Loucy (cell line): ENCODE measurements around the gene CAPN1.
A peak's percentile ranks its signal among the peaks of the same experiment; 100 is the strongest.

Source experiments
- H2AFZ ChIP-seq: fragments of 200-600 bp; sonication (generic); 2 replicates; pipeline ENCODE4 v1.6.0; 2016; ENCODE audit warnings: antibody characterized with exemption, mild to moderate bottlenecking, low read length, moderate library complexity
- H3F3A ChIP-seq: fragments of 200-600 bp; 2 replicates; pipeline ENCODE4 v1.6.0; 2016; ENCODE audit warnings: antibody characterized with exemption, low read depth, mild to moderate bottlenecking
- H3K27me3 ChIP-seq: fragments of 200-600 bp; sonication (generic); 2 replicates; pipeline ENCODE4 v1.6.1; 2014; ENCODE audit warnings: low read length, mild to moderate bottlenecking; ENCODE audit not compliant: insufficient read depth, poor library complexity, severe bottlenecking
- H3K36me3 ChIP-seq: fragments of 200-600 bp; sonication (generic); 2 replicates; pipeline ENCODE4 v1.6.1; 2016; ENCODE audit warnings: low read length; ENCODE audit not compliant: insufficient read depth
- H3K4me1 ChIP-seq: fragments of 200-600 bp; sonication (generic); 2 replicates; pipeline ENCODE4 v1.5.1; 2014; ENCODE audit warnings: low read length, mild to moderate bottlenecking; ENCODE audit not compliant: insufficient read depth, poor library complexity, severe bottlenecking
- H3K4me2 ChIP-seq: fragments of 200-600 bp; sonication (generic); 2 replicates; pipeline ENCODE4 v1.6.0; 2014; ENCODE audit warnings: antibody characterized with exemption, low read length, low read depth, mild to moderate bottlenecking; ENCODE audit not compliant: poor library complexity, severe bottlenecking
- H3K4me3 ChIP-seq: fragments of 200-600 bp; sonication (generic); 2 replicates; pipeline ENCODE4 v1.5.1; 2014; ENCODE audit warnings: low read length, mild to moderate bottlenecking, mixed read lengths; ENCODE audit not compliant: poor library complexity, severe bottlenecking
- H3K79me2 ChIP-seq: fragments of 200-600 bp; sonication (generic); 2 replicates; pipeline ENCODE4 v1.6.1; 2014; ENCODE audit warnings: low read length; ENCODE audit not compliant: insufficient read depth
- H3K9ac ChIP-seq: fragments of 200-600 bp; sonication (generic); 2 replicates; pipeline ENCODE4 v1.6.0; 2014; ENCODE audit warnings: mild to moderate bottlenecking, low read depth, low read length, moderate library complexity; ENCODE audit not compliant: poor library complexity, severe bottlenecking
- H3K9me2 ChIP-seq: fragments of 200-600 bp; sonication (generic); replicated peaks from 2 replicates; pipeline ENCODE4 v1.6.1; 2016; ENCODE audit warnings: low read depth, low read length, mixed read lengths
- H3K9me3 ChIP-seq: fragments of 200-600 bp; sonication (generic); 2 replicates; pipeline ENCODE4 v1.6.1; 2014; ENCODE audit warnings: mild to moderate bottlenecking, antibody characterized with exemption, low read length, low read depth; ENCODE audit not compliant: insufficient read depth
- H4K20me1 ChIP-seq: fragments of 200-600 bp; sonication (generic); 2 replicates; pipeline ENCODE4 v1.6.0; 2014; ENCODE audit warnings: antibody characterized with exemption, low read length, mild to moderate bottlenecking; ENCODE audit not compliant: insufficient read depth, poor library complexity, severe bottlenecking
- EZH2phosphoT487 ChIP-seq: fragments of 200-600 bp; IDR thresholded peaks from 2 replicates; pipeline ENCODE4 v1.6.1; 2018; ENCODE audit warnings: antibody characterized with exemption, mild to moderate bottlenecking, moderate library complexity, borderline replicate concordance
- TF ChIP-seq, protein P1 (sequence below): fragments of 200-600 bp; sonication (generic); conservative IDR thresholded peaks from 2 replicates; pipeline ENCODE4 v1.5.1; 2014; ENCODE audit warnings: mild to moderate bottlenecking, antibody characterized with exemption, low read length

The CAPN1 gene

DNA sequence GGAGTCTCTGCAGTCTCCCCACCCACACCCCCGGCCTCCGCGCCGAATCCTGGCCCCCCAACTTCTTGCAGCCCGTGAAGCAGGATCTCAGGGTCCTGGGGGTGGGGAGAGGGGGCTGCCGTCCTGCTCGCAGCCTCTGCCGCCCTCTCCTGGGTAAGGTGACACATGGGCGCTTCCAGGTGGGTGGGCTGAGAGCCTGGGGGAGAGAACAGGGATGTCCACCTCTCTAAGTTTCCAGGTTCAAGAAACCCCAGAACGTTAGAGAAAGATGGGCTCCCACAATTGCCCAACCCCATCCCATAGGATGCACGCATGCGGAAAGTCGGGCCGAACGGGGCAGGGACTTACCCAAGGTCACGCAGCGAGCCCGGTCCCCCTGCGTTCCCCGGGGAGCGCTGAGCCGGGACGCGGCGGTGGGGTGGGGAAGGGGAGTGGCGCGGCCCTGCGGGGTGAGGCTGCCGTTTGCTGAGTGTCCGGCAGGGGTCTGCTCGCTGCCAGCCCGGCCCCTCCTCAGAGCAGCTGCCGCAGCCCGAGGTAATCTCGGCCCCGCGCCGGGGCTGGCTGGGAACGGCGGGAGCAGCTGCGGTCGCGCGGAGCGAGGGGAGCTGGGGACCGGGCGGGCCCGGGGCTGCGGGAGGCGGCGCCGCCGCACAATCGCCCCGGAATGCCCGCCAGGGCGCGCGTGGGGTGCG lies 705 bp upstream of the CAPN1 start:
- peaks cover 24% of the 10 kb centered on the region for H3K79me2 ChIP-seq
- H3K9ac ChIP-seq = peak overlapping the region; percentile 97
- peak overlapping the region; percentile 80 for H3K4me2 ChIP-seq
- peaks cover 22% of the 10 kb centered on the region for H3K4me1 ChIP-seq
- H3K27me3 ChIP-seq = no peaks in the 10 kb centered on the region
- H4K20me1 ChIP-seq = no peaks in the 10 kb centered on the region
- peak overlapping the region; percentile 71 for H2AFZ ChIP-seq
- H3K9me2 ChIP-seq = no peaks in the 10 kb centered on the region
- no peaks in the 10 kb centered on the region for H3F3A ChIP-seq
- peak overlapping the region; percentile 93 for H3K4me3 ChIP-seq
- H3K9me3 ChIP-seq = no peaks in the 10 kb centered on the region
- no peaks in the 10 kb centered on the region for H3K36me3 ChIP-seq
- TF ChIP-seq, protein P1, sequence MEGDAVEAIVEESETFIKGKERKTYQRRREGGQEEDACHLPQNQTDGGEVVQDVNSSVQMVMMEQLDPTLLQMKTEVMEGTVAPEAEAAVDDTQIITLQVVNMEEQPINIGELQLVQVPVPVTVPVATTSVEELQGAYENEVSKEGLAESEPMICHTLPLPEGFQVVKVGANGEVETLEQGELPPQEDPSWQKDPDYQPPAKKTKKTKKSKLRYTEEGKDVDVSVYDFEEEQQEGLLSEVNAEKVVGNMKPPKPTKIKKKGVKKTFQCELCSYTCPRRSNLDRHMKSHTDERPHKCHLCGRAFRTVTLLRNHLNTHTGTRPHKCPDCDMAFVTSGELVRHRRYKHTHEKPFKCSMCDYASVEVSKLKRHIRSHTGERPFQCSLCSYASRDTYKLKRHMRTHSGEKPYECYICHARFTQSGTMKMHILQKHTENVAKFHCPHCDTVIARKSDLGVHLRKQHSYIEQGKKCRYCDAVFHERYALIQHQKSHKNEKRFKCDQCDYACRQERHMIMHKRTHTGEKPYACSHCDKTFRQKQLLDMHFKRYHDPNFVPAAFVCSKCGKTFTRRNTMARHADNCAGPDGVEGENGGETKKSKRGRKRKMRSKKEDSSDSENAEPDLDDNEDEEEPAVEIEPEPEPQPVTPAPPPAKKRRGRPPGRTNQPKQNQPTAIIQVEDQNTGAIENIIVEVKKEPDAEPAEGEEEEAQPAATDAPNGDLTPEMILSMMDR = peak; percentile 62
- TF ChIP-seq EZH2phosphoT487 = no peak

DNA sequence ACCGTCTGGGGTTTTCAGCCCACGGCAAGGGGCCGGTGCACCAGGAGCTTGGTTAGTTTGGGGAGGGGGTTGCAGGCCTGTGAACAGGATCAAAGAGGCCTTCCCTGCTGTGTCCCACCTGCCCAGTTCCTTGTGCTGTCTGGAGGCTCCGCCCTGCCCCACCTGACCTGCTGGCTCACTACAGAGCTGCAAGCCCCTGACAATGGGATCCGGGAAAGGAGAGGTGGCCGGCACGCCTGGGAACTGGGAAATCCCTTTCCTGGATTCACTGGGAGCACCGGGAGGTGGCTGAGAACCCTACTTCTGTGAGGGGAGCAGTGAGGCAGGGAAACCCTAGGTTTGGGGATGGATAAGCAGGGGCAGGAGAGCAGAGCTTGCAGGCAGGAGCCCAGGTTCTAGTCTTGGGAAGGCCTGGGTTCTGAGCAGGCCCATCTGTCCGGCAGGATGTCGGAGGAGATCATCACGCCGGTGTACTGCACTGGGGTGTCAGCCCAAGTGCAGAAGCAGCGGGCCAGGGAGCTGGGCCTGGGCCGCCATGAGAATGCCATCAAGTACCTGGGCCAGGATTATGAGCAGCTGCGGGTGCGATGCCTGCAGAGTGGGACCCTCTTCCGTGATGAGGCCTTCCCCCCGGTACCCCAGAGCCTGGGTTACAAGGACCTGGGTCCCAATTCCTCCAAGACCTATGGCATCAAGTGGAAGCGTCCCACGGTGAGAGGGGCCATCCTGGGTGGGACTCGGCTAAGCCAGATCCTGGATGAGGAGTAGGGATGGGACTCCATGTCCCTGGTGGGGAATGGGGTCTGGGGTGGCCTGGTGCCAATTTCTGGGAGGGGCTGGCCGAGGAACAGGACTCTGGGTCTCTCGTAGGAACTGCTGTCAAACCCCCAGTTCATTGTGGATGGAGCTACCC lies 786 bp downstream of the CAPN1 start:
- H3K9me3 ChIP-seq = no peaks in the 10 kb centered on the region
- no peaks in the 10 kb centered on the region for H3K36me3 ChIP-seq
- no peaks in the 10 kb centered on the region for H4K20me1 ChIP-seq
- no peaks in the 10 kb centered on the region for H3K9me2 ChIP-seq
- no peaks in the 10 kb centered on the region for H3F3A ChIP-seq
- peak overlapping the region; percentile 97 for H3K9ac ChIP-seq
- no peaks in the 10 kb centered on the region for H3K27me3 ChIP-seq
- peaks cover 24% of the 10 kb centered on the region for H3K79me2 ChIP-seq
- peaks cover 22% of the 10 kb centered on the region for H3K4me1 ChIP-seq
- peak overlapping the region; percentile 80 for H3K4me2 ChIP-seq
- no peak for TF ChIP-seq EZH2phosphoT487
- TF ChIP-seq, protein P1 = no peak
- H3K4me3 ChIP-seq = peak overlapping the region; percentile 93
- peak overlapping the region; percentile 80 for H2AFZ ChIP-seq

DNA sequence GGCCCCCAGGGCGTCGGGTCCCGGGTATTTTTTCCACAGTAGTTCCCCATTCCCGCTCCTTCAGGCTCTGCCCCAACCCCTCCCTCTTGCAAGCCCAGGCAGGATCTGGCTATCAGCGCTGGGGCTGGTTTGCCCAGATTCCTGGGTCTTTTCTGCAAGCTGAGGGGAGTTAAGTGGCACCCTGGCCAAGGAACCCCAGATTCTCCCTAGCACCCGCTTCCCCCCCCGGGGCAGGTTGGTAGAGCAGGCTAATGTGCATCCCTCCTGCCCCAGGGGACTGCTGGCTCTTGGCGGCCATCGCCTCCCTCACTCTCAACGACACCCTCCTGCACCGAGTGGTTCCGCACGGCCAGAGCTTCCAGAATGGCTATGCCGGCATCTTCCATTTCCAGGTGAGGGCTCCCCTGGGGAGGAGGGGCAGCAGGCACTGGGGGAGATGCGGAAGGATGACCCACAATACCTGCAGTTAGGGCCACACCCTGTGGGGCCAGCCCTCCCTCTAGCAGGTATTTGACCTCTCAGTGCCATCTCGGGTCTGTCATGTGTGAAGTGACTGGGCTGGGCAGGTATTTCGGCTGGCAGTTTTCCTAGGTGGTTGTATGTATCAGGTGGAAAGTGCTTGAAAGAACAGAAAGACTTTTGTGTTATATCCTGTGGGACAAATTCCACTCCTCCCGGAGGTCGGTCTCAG lies 1.6 kb downstream of the CAPN1 start:
- TF ChIP-seq EZH2phosphoT487 = no peak
- TF ChIP-seq, protein P1 = no peak

More for the DNA sequence above, 1.6 kb downstream of the CAPN1 start:
- no peaks in the 10 kb centered on the region for H3F3A ChIP-seq
- H3K9me2 ChIP-seq = no peaks in the 10 kb centered on the region
- peak overlapping the region; percentile 80 for H3K4me2 ChIP-seq
- peaks cover 24% of the 10 kb centered on the region for H3K79me2 ChIP-seq
- peak overlapping the region; percentile 97 for H3K9ac ChIP-seq
- peaks cover 22% of the 10 kb centered on the region for H3K4me1 ChIP-seq
- peaks cover 6% of the 10 kb centered on the region; the same call in 1 of the 2 replicates for H3K36me3 ChIP-seq
- no peaks in the 10 kb centered on the region for H4K20me1 ChIP-seq
- peak overlapping the region; percentile 93 for H3K4me3 ChIP-seq
- H3K27me3 ChIP-seq = no peaks in the 10 kb centered on the region
- H3K9me3 ChIP-seq = no peaks in the 10 kb centered on the region
- H2AFZ ChIP-seq = no peak overlapping the region
